Psoas muscle (tissue), 8 donors: ENCODE data around the gene SPAG6. TPM values are rescaled to one million over a fixed set of nuclear protein-coding genes. Genes with fewer than 3 reads are reported as not detected.

Experiments used
- ATAC-seq, 4 donors: fragments of 200-7000 bp; cut with Tn5 transposase; one replicate each; pipeline ENCODE4 v1.9.1; 2020; ENCODE audit warnings: moderate library complexity in 3 of 4, mild to moderate bottlenecking in 2 of 4
- DNase-seq, 2 donors: peaks; one replicate each; pipeline ENCODE4 v3.0.0-alpha.2; 2020
- H3K27ac ChIP-seq: fragments of 200-600 bp; one replicate; pipeline ENCODE4 v1.8.0; 2022
- H3K27me3 ChIP-seq, 3 donors: fragments of 200-600 bp in 1 of 3; one replicate each; pipeline versions ENCODE4 v1.6.1 to v1.8.0; 2013 to 2022; ENCODE audit warnings: low read length in 2 of 3, mild to moderate bottlenecking in 2 of 3, moderate library complexity in 1 of 3; ENCODE audit not compliant: insufficient read depth in 3 of 3
- H3K36me3 ChIP-seq, 2 donors: fragments of 200-600 bp in 1 of 2; one replicate each; pipeline versions ENCODE4 v1.6.1 to v1.8.0; 2013 to 2022; ENCODE audit warnings: low read depth in 1 of 2, mild to moderate bottlenecking in 1 of 2, moderate library complexity in 1 of 2; ENCODE audit not compliant: insufficient read depth in 1 of 2
- H3K4me1 ChIP-seq: fragments of 200-600 bp; one replicate; pipeline ENCODE4 v1.8.0; 2022
- H3K4me3 ChIP-seq: fragments of 200-600 bp; one replicate; pipeline ENCODE4 v1.8.0; 2022; ENCODE audit warnings: mild to moderate bottlenecking
- H3K9me3 ChIP-seq: fragments of 200-600 bp; one replicate; pipeline ENCODE4 v1.8.0; 2022
- WGBS, 3 donors: extraction: QIAGEN DNeasy Blood & Tissue Kit; methylation state at CpG; one replicate each; pipeline versions ENCODE4 v1.1.6 to v1.1.7; 2013; 5-methylcytosine and 5-hydroxymethylcytosine counted together
- intact Hi-C, 2 donors: fragments of 100-400 bp; cut with DNase I; formaldehyde crosslinking; loops; one replicate each; pipeline versions ENCODE4 v1.11.0 to v1.14.2; 2022
- polyA plus RNA-seq, 3 donors: library from polyadenylated mRNA; stranded (reverse); fragments of 200-250 nt; gene quantifications; one replicate each; pipeline ENCODE4 v1.2.3, GENCODE V29; 2013
- total RNA-seq, 4 donors: library from RNA; stranded (reverse); fragmentation: NEBNext Ultra II Directional in 2 of 4; extraction: Animal tissue kit (Norgen Biotek cat#: 25700) in 2 of 4; gene quantifications; one replicate each; pipeline versions ENCODE4 v1.2.1 to v1.2.4, GENCODE V29; 2021 to 2023
- TF ChIP-seq, protein P1 (sequence below): fragments of 200-600 bp; IDR thresholded peaks from one replicate; pipeline ENCODE4 v1.8.0; 2022; ENCODE audit warnings: antibody characterized with exemption
- donor health status: healthy with polysubstance abuse.
- donor health status: DM: no; HTN: no; CAD: no; lungs with moderate emphysema.
- donor health status: Bipolar disorder and iron deficiency.
- donor health status: healthy.
- donor health status: DM: yes; HTN: yes; CAD: no.
- donor health status: DM: no; HTN: no; CAD: no.
- donor health status: DM: no; HTN: no; CAD: no.
- donor health status: DM: yes; HTN: yes; CAD: no.

Gene SPAG6
- total and polyA plus RNA-seq, 7 donors: 0.15 TPM; not detected in 6

DNA sequence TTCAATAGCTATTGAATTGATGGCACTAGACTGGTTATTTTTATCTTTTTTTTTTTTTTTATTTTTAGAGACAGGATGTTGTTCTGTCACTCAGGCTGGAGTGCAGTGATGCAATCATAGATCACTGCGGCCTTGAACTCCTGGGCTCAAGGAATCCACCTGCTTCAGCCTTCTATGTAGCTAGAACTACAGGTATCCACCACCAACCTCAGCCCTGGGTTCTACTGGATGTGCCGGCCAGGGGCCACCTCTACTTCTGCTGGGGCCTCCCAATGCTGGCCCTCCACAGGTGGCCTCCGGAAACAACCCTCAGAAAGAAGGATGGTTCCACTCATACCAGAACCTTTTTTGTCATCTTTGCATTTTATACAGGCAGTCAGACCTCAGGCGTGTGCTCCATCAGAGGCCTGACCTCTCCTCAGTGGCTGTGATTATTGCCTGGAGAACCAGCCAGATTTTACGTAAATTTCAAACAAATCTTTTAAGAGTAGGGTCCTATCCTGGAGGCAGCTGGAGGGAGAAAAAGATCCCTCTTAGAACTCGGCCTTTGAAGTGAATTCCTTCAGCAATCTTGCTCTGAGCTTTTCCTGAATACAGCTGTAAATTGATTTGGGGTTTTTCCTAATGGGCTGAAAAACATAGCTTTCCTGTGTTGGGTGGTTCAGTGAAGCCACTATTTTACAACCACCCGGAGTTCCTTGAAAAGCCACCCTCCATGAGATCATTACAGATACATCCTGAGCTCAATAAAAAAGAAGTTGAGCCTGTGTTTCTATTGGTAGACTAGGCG lies 110.0 kb downstream of the SPAG6 start:
- Histone ChIP-seq H3K4me1 (no peaks in the 10 kb centered on the region), H3K9me3 (no peaks in the 10 kb centered on the region), H3K27ac (no peak overlapping the region), H3K4me3 (no peak overlapping the region), H3K27me3 (no peaks in the 10 kb centered on the region), H3K36me3 (no peaks in the 10 kb centered on the region)
- DNase-seq (no peak), ATAC-seq (no peak)
- TF ChIP-seq, protein P1, sequence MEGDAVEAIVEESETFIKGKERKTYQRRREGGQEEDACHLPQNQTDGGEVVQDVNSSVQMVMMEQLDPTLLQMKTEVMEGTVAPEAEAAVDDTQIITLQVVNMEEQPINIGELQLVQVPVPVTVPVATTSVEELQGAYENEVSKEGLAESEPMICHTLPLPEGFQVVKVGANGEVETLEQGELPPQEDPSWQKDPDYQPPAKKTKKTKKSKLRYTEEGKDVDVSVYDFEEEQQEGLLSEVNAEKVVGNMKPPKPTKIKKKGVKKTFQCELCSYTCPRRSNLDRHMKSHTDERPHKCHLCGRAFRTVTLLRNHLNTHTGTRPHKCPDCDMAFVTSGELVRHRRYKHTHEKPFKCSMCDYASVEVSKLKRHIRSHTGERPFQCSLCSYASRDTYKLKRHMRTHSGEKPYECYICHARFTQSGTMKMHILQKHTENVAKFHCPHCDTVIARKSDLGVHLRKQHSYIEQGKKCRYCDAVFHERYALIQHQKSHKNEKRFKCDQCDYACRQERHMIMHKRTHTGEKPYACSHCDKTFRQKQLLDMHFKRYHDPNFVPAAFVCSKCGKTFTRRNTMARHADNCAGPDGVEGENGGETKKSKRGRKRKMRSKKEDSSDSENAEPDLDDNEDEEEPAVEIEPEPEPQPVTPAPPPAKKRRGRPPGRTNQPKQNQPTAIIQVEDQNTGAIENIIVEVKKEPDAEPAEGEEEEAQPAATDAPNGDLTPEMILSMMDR: no peak
- intact Hi-C loops: no loop called here
- WGBS, 3 donors: 85 to 88% (median 86%) methylated on average over 8 of the region's 8 CpGs

DNA sequence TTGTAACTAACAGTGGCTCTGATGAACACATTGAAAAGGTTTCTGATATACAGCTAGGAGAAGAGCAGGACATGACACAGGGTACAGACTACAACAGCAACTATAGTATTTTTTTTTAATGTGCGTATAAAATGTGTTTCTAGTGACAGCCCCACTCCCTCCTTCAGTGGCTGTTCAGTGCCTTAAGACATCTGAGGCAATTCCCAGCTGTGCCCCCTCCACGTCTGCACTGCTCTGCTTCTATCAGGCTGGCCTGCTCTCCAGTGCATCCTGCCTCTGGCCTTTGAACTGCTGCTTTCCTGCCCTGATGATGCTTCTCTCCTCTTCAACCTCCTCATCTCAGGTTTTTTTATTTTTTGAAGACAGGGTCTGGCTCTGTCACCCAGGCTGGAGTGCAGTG lies 111.2 kb downstream of the SPAG6 start:
- no peaks in the 10 kb centered on the region for H3K9me3 ChIP-seq
- no peak overlapping the region for H3K27ac ChIP-seq
- TF ChIP-seq, protein P1: no peak
- intact Hi-C loops: no loop called here
- no peaks in the 10 kb centered on the region for H3K27me3 ChIP-seq
- no peak for ATAC-seq
- 92 to 95% (median 95%) methylated on average over 2 of the region's 2 CpGs for WGBS, 3 donors
- no peaks in the 10 kb centered on the region for H3K4me1 ChIP-seq
- H3K36me3 ChIP-seq: no peaks in the 10 kb centered on the region
- H3K4me3 ChIP-seq: no peak overlapping the region
- no peak for DNase-seq

DNA sequence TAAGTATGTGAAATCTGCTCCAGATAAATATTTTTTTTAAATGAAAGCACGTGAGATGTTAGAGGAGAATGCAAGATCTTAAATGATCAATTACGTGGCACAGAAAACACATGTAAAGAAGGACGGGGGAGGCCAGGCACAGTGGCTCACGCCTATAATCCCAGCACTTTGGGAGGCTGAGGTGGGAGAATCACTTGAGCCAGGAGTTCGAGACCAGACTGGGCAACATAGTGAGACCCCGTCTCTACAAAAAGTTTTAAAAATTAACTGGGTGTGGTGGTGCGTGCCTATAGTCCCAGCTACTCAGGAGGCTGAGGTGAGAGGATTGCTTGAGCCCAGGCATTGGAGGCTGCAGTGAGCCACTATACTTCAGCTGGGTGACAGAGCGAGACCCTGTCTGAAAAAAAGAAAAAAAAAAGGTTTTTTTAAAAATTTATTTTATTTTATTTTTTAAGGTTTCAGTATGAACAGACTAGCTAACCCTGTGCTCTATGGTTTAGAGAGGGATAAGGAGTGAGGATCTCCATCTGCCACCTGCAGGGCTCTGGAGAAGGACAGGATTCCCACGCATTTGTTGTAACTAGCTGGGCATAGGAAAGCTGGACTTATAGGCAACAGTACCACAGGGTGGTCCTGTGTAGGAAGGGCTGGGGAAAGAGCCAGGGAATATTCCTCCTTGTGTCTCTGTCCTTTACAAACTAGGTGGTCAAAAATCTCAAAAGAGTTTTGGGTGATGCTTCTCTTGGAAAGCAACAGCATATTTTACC lies 113.2 kb downstream of the SPAG6 start:
- ATAC-seq (no peak), DNase-seq (no peak)
- H3K27ac ChIP-seq: no peak overlapping the region
- H3K27me3 ChIP-seq: no peaks in the 10 kb centered on the region
- intact Hi-C loops: no loop called here
- no peaks in the 10 kb centered on the region for H3K9me3 ChIP-seq
- TF ChIP-seq, protein P1: no peak
- no peaks in the 10 kb centered on the region for H3K36me3 ChIP-seq
- no peaks in the 10 kb centered on the region for H3K4me1 ChIP-seq
- WGBS, 3 donors: 94 to 95% (median 94%) methylated on average over 9 of the region's 9 CpGs
- no peak overlapping the region for H3K4me3 ChIP-seq

DNA sequence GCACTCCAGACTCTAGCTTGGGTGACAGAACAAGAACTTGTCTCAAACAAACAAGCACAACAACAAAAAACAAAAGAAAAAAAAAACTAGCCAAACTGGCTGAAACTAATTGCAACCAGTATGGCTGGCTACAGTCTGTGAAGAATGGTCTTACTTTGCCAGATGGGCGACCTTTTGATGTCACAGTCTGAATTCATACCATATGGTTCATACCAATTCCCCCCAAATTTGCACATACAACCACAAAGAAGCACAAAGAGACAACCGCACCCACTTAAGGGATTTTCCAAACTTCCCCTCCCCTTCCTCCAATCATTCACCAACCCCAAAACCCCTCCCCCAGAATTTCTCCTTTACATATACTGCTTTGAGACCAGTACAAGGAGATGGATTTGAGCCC lies 114.2 kb downstream of the SPAG6 start:
- DNase-seq (no peak), ATAC-seq (no peak)
- Histone ChIP-seq H3K9me3 (no peaks in the 10 kb centered on the region), H3K4me1 (no peaks in the 10 kb centered on the region), H3K27me3 (no peaks in the 10 kb centered on the region), H3K27ac (no peak overlapping the region), H3K36me3 (no peaks in the 10 kb centered on the region), H3K4me3 (no peak overlapping the region)
- intact Hi-C loops: no loop called here
- TF ChIP-seq, protein P1: no peak
- 89 to 92% (median 91%) methylated on average over 2 of the region's 2 CpGs for whole genome bisulfite sequencing, 3 donors
